Peyer's patch (tissue), 4 donors: ENCODE results near the gene TMPRSS3.

Experiments used
- CTCF ChIP-seq, 6 experiments: fragments of 450-650 bp in 4 of 6; fragments of 200-600 bp in 2 of 6; sonication (generic) in 1 of 6; IDR thresholded peaks; one replicate each; pipeline ENCODE4 v1.5.1; 2017 to 2019; ENCODE audit warnings: antibody characterized with exemption in 6 of 6, mild to moderate bottlenecking in 3 of 6, moderate library complexity in 1 of 6
- POLR2A ChIP-seq, 2 donors: fragments of 450-650 bp; IDR thresholded peaks; one replicate each; pipeline ENCODE4 v1.5.1; 2017; ENCODE audit warnings: antibody characterized with exemption in 2 of 2, mild to moderate bottlenecking in 2 of 2, moderate library complexity in 2 of 2

DNA sequence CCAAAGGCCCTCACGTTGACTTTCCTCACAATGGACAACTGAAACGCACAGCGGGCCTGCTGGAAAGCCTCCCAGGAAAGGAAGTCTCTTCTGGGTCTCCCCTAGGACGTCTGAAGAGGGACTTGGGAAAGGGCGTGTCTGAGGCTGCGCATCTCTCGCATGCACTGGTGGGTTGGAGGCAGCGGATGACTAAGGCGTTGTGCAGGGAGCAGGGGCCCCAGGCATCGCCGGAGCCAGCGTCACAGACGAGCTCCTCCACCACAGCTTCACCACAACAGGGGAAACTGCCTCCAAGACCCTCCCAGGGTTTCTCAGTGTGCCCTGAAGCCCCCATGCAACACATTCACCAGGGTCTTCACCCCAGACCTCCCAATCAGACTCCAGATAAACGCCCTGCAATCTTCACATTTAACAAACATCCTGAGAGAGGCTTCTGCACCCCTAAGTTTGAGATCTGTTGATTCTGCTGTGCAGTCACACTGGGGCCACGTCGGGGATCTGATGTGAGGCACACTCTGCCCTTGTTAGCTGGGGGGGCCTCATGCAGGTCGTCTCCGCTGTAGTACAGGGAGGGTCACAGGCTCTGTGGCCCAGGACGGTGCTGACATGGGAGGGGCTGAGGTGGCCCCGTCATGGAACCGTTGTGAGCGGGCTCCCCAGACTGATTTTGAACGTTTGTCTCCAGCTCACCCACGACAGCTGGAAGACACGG is 22.5 kb downstream of the TMPRSS3 start:
- TF ChIP-seq CTCF (IDR thresholded peaks at IDR 0.05) (no peak), POLR2A (IDR thresholded peaks at IDR 0.05) (no peak)
